HCT116 (cell line): ENCODE results near the gene VAMP8. TPM values are rescaled to one million over a fixed set of nuclear protein-coding genes. Genes with fewer than 3 reads are reported as not detected.
A peak's percentile ranks its signal among the peaks of the same experiment; 100 is the strongest.

Source experiments
- ATAC-seq: fragments of 200-7000 bp; cut with Tn5 transposase; 2 replicates; pipeline ENCODE4 v1.9.1; 2020; ENCODE audit warnings: mild to moderate bottlenecking, moderate library complexity
- BruUV-seq: library from RNA; stranded (reverse); fragments of 400-500 nt; replicated peaks from 2 replicates; lab custom pipeline; 2021; lab: Mats Ljungman, UMichigan
- CTCF ChIA-PET: fragments of 300-600 bp; sonication (Branson Sonifier 250); formaldehyde crosslinking; loops from one replicate; lab custom pipeline; 2021; ENCODE audit warnings: antibody characterized with exemption; lab: Charles Lee
- POLR2A ChIA-PET: fragments of 300-600, 350-600 bp; sonication (Branson Sonifier 250); formaldehyde crosslinking; loops from one replicate; lab custom pipeline; 2021; ENCODE audit warnings: antibody characterized with exemption; lab: Charles Lee
- RAD21 ChIA-PET, 2 experiments: fragments of 300-600 bp; sonication (Branson Sonifier 250); formaldehyde crosslinking; loops; one replicate each; lab custom pipeline; 2023; ENCODE audit warnings: low total read pairs in 2 of 2; ENCODE audit not compliant: uncharacterized antibody in 2 of 2, unreplicated experiment in 2 of 2, low non-redundant PET in 1 of 2; lab: Charles Lee
- DNase-seq: peaks from one replicate; pipeline ENCODE4 v3.0.0-alpha.2; 2010; ENCODE audit warnings: low read depth, low spot score
- H2AFZ ChIP-seq: fragments of 200-600 bp; shearing (Covaris generic), sonication (generic); 2 replicates; pipeline ENCODE4 v1.6.1; 2017; ENCODE audit warnings: low read depth, mixed run types, mixed read lengths, antibody characterized with exemption, low read length; ENCODE audit not compliant: poor library complexity, severe bottlenecking
- H3K27ac ChIP-seq: 2 replicates; pipeline ENCODE4 v1.5.1; 2012; ENCODE audit warnings: low read depth, low read length
- H3K27me3 ChIP-seq: fragments of 200-600 bp; sonication (generic); 2 replicates; pipeline ENCODE4 v1.6.1; 2016; ENCODE audit warnings: mixed run types, low read length, mixed read lengths; ENCODE audit not compliant: insufficient read depth
- H3K36me3 ChIP-seq, 2 experiments: fragments of 200-500 bp in 1 of 2; fragments of 200-600 bp in 1 of 2; sonication (Bioruptor generic) in 1 of 2; sonication (generic) in 1 of 2; 2 replicates each; pipeline versions ENCODE4 v1.5.1 to v1.6.1; 2014 to 2016; ENCODE audit warnings: low read length in 2 of 2, inconsistent platforms in 1 of 2, mixed read lengths in 1 of 2, mixed run types in 1 of 2; ENCODE audit not compliant: insufficient read depth in 2 of 2, control insufficient read depth in 1 of 2
- H3K4me1 ChIP-seq, 2 experiments: fragments of 200-600 bp in 1 of 2; sonication (generic) in 1 of 2; 2 replicates each; pipeline versions ENCODE4 v1.5.1 to v1.6.1; 2012 to 2017; ENCODE audit warnings: low read length in 2 of 2, inconsistent platforms in 1 of 2, mild to moderate bottlenecking in 1 of 2, mixed read lengths in 1 of 2, mixed run types in 1 of 2, moderate library complexity in 1 of 2; ENCODE audit not compliant: insufficient read depth in 2 of 2, control insufficient read depth in 1 of 2
- H3K4me2 ChIP-seq: fragments of 200-600 bp; sonication (generic); 2 replicates; pipeline ENCODE4 v1.6.1; 2017; ENCODE audit warnings: mixed run types, low read length, mixed read lengths
- H3K4me3 ChIP-seq, 2 experiments: fragments of 200-600 bp in 1 of 2; sonication (generic) in 1 of 2; replicated peaks in 1 of 2; 2 replicates each; pipeline ENCODE4 v1.5.1; 2011 to 2016; ENCODE audit warnings: low read length in 2 of 2, control low read depth in 1 of 2, low read depth in 1 of 2, mild to moderate bottlenecking in 1 of 2, mixed read lengths in 1 of 2, mixed run types in 1 of 2
- H3K79me2 ChIP-seq: fragments of 200-600 bp; sonication (generic); 2 replicates; pipeline ENCODE4 v1.6.1; 2017; ENCODE audit warnings: mild to moderate bottlenecking, mixed run types, low read length, moderate library complexity, mixed read lengths; ENCODE audit not compliant: insufficient read depth
- H3K9ac ChIP-seq: fragments of 200-600 bp; sonication (generic); 2 replicates; pipeline ENCODE4 v1.6.1; 2016; ENCODE audit warnings: low read length, mixed read lengths
- H3K9me2 ChIP-seq: fragments of 200-600 bp; sonication (generic), shearing (Covaris generic); 2 replicates; pipeline ENCODE4 v1.6.1; 2017; ENCODE audit warnings: mixed run types, mild to moderate bottlenecking, moderate library complexity; ENCODE audit not compliant: insufficient read depth
- H3K9me3 ChIP-seq, 2 experiments: fragments of 200-500 bp in 1 of 2; fragments of 200-600 bp in 1 of 2; sonication (Bioruptor generic) in 1 of 2; sonication (generic) in 1 of 2; 2 replicates each; pipeline ENCODE4 v1.6.1; 2014 to 2017; ENCODE audit warnings: low read length in 2 of 2, mixed read lengths in 2 of 2, inconsistent platforms in 1 of 2, low read depth in 1 of 2, mild to moderate bottlenecking in 1 of 2, mixed run types in 1 of 2, moderate library complexity in 1 of 2; ENCODE audit not compliant: control insufficient read depth in 1 of 2, insufficient read depth in 1 of 2
- H4K20me1 ChIP-seq: fragments of 200-600 bp; sonication (generic), shearing (Covaris generic); 2 replicates; pipeline ENCODE4 v1.6.1; 2017; ENCODE audit warnings: mixed run types, mild to moderate bottlenecking, moderate library complexity; ENCODE audit not compliant: insufficient read depth
- CBX3 ChIP-seq: IDR thresholded peaks from 2 replicates; pipeline ENCODE4 v1.6.1; 2012; ENCODE audit warnings: low read depth
- EGR1 ChIP-seq: IDR thresholded peaks from 2 replicates; pipeline ENCODE4 v1.6.1; 2012; ENCODE audit warnings: low read depth
- EZH2 ChIP-seq: fragments of 200-600 bp; sonication (generic); IDR thresholded peaks from 2 replicates; pipeline ENCODE4 v1.6.1; 2017; ENCODE audit warnings: antibody characterized with exemption, mixed run types
- FOSL1 ChIP-seq: IDR thresholded peaks from 2 replicates; pipeline ENCODE4 v1.6.1; 2012; ENCODE audit warnings: low read depth
- JUND ChIP-seq: IDR thresholded peaks from 2 replicates; pipeline ENCODE4 v1.6.1; 2012
- POLR2AphosphoS5 ChIP-seq: IDR thresholded peaks from 2 replicates; pipeline ENCODE4 v1.6.1; 2011; ENCODE audit warnings: mild to moderate bottlenecking, low read depth, low read length, moderate library complexity
- RAD21 ChIP-seq: IDR thresholded peaks from 2 replicates; pipeline ENCODE4 v1.6.1; 2012; ENCODE audit warnings: low read depth, mild to moderate bottlenecking
- SRF ChIP-seq: IDR thresholded peaks from 2 replicates; pipeline ENCODE4 v1.6.1; 2012; ENCODE audit warnings: low read depth
- TCF7L2 ChIP-seq: IDR thresholded peaks from 2 replicates; pipeline ENCODE4 v1.7.0; 2011; ENCODE audit warnings: borderline replicate concordance, inconsistent platforms; ENCODE audit not compliant: insufficient read depth, insufficient read length; ENCODE audit errors: extremely low read depth
- YY1 ChIP-seq: IDR thresholded peaks from 2 replicates; pipeline ENCODE4 v1.6.1; 2011; ENCODE audit warnings: low read length, low read depth, moderate library complexity, mild to moderate bottlenecking; ENCODE audit not compliant: insufficient replicate concordance; ENCODE audit errors: extremely low read depth
- ZFX ChIP-seq: fragments of 450-650 bp; IDR thresholded peaks from 2 replicates; pipeline ENCODE4 v1.6.1; 2017
- ZNF274 ChIP-seq: fragments of 200-500 bp; sonication (Bioruptor generic); IDR thresholded peaks from 2 replicates; pipeline ENCODE4 v1.6.1; 2014; ENCODE audit warnings: mild to moderate bottlenecking, low read depth, low read length, inconsistent platforms
- intact Hi-C: fragments of 100-400 bp; cut with micrococcal nuclease; formaldehyde crosslinking; loops from 2 replicates; pipeline ENCODE4 v1.10.0; 2022
- total RNA-seq: library from RNA; stranded (reverse); gene quantifications from one replicate; pipeline ENCODE4 v1.2.1, GENCODE V29; 2021; ENCODE audit not compliant: unreplicated experiment
- TF ChIP-seq, protein P1 (sequence below): IDR thresholded peaks from 2 replicates; pipeline ENCODE4 v1.6.1; 2012; ENCODE audit warnings: low read depth
- TF ChIP-seq, protein P2 (sequence below), 3 experiments: fragments of 200-600 bp in 1 of 3; sonication (generic) in 1 of 3; IDR thresholded peaks in 2 of 3; conservative IDR thresholded peaks in 1 of 3; 2 replicates each; pipeline ENCODE4 v1.5.1; 2012 to 2017; ENCODE audit warnings: low read depth in 2 of 3, low read length in 2 of 3, antibody characterized with exemption in 1 of 3, borderline replicate concordance in 1 of 3, control low read depth in 1 of 3, mild to moderate bottlenecking in 1 of 3, mixed read lengths in 1 of 3, mixed run types in 1 of 3, moderate library complexity in 1 of 3; ENCODE audit not compliant: insufficient read depth in 1 of 3

VAMP8 gene
- total RNA-seq, 1 experiment from 2014 or later = 52.6 TPM

- Histone ChIP-seq H4K20me1 (peaks cover 35% of the 10 kb centered on the region), H2AFZ (no peak overlapping the region), H3K9me2 (no peaks in the 10 kb centered on the region), H3K36me3 (peaks cover 35 to 48% of the 10 kb centered on the region in 2 experiments), H3K27ac (peak overlapping the region; percentile 99), H3K9me3 (no peaks in the 10 kb centered on the region), H3K27me3 (no peaks in the 10 kb centered on the region), H3K79me2 (peaks cover 65% of the 10 kb centered on the region), H3K4me2 (peak overlapping the region; percentile 75), H3K9ac (peak overlapping the region; percentile 94), H3K4me3 (peak overlapping the region; percentile 84 to 94), H3K4me1 (peaks cover 14 to 45% of the 10 kb centered on the region in 2 experiments; a peak in 3 of 4 replicates)
- BruUV-seq = no TSS peak
- DNase-seq = no peak
- ChIA-PET POLR2A (interaction anchor here (0.8 to 15.3 kb wide), 34 partner anchors 8 to 212 kb away, joined by 3 to 236 read pairs (median 6); partner anchors contain the start of genes ELMOD3, GGCX, RETSAT and SH2D6), RAD21 (interaction anchor here (0.6 to 1.2 kb wide), 7 partner anchors 12 to 119 kb away, joined by 3 to 10 read pairs (median 4); partner anchors contain the start of gene VAMP8 (in 1 of the 2)), CTCF (interaction anchor here (0.9 to 2.1 kb wide), 7 partner anchors 9 to 126 kb away, joined by 3 to 17 read pairs (median 4); no protein-coding TSS in a partner anchor)
- intact Hi-C loops = loop anchor here (1.0 to 2.0 kb wide), 3 partner anchors 40 to 119 kb away; no protein-coding TSS in a partner anchor
- ATAC-seq = peak; percentile 45
- TF ChIP-seq RAD21 (no peak), EZH2 (no peak), ZFX (peak; percentile 77), YY1 (no peak), ZNF274 (no peak), POLR2AphosphoS5 (peak; percentile 32), JUND (no peak), FOSL1 (no peak), SRF (no peak), CBX3 (no peak), TCF7L2 (no peak), EGR1 (no peak)
- TF ChIP-seq, protein P1, sequence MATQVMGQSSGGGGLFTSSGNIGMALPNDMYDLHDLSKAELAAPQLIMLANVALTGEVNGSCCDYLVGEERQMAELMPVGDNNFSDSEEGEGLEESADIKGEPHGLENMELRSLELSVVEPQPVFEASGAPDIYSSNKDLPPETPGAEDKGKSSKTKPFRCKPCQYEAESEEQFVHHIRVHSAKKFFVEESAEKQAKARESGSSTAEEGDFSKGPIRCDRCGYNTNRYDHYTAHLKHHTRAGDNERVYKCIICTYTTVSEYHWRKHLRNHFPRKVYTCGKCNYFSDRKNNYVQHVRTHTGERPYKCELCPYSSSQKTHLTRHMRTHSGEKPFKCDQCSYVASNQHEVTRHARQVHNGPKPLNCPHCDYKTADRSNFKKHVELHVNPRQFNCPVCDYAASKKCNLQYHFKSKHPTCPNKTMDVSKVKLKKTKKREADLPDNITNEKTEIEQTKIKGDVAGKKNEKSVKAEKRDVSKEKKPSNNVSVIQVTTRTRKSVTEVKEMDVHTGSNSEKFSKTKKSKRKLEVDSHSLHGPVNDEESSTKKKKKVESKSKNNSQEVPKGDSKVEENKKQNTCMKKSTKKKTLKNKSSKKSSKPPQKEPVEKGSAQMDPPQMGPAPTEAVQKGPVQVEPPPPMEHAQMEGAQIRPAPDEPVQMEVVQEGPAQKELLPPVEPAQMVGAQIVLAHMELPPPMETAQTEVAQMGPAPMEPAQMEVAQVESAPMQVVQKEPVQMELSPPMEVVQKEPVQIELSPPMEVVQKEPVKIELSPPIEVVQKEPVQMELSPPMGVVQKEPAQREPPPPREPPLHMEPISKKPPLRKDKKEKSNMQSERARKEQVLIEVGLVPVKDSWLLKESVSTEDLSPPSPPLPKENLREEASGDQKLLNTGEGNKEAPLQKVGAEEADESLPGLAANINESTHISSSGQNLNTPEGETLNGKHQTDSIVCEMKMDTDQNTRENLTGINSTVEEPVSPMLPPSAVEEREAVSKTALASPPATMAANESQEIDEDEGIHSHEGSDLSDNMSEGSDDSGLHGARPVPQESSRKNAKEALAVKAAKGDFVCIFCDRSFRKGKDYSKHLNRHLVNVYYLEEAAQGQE = no peak
- TF ChIP-seq, protein P2, sequence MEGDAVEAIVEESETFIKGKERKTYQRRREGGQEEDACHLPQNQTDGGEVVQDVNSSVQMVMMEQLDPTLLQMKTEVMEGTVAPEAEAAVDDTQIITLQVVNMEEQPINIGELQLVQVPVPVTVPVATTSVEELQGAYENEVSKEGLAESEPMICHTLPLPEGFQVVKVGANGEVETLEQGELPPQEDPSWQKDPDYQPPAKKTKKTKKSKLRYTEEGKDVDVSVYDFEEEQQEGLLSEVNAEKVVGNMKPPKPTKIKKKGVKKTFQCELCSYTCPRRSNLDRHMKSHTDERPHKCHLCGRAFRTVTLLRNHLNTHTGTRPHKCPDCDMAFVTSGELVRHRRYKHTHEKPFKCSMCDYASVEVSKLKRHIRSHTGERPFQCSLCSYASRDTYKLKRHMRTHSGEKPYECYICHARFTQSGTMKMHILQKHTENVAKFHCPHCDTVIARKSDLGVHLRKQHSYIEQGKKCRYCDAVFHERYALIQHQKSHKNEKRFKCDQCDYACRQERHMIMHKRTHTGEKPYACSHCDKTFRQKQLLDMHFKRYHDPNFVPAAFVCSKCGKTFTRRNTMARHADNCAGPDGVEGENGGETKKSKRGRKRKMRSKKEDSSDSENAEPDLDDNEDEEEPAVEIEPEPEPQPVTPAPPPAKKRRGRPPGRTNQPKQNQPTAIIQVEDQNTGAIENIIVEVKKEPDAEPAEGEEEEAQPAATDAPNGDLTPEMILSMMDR (IDR thresholded peaks at IDR 0.05 in 2 of 3, conservative IDR thresholded peaks at IDR 0.05 in 1 of 3; ENCODE audit: borderline replicate concordance in 1 of 3, insufficient read depth in 1 of 3, low read depth in 2 of 3, low read length in 2 of 3) = no peak
Measured at GRCh38 chr2:85539361-85540132, 37.8 kb upstream of the VAMP8 start.
